Measurements from ENCODE around the gene PNMA6E.

- TF ChIP-seq POLR2A (IDR thresholded peaks at IDR 0.05; ENCODE audit: extremely low read depth, insufficient read length) (no peak), CTCF (IDR thresholded peaks at IDR 0.05; ENCODE audit: low read depth, low read length) (no peak), MAX (IDR thresholded peaks at IDR 0.05; ENCODE audit: low read depth, low read length) (no peak), MYC (IDR thresholded peaks at IDR 0.05; ENCODE audit: low read depth, low read length) (no peak)
Measured at GRCh38 chrX:153420851-153421599, 19.9 kb upstream of the PNMA6E start.
